ENCODE measurements around the gene RSBN1L.
"Not testable (repeated sequence)": the region's sequence is repeated elsewhere in the genome, so short reads cannot be mapped to it uniquely, and the experiment has no call there.

The RSBN1L gene

DNA sequence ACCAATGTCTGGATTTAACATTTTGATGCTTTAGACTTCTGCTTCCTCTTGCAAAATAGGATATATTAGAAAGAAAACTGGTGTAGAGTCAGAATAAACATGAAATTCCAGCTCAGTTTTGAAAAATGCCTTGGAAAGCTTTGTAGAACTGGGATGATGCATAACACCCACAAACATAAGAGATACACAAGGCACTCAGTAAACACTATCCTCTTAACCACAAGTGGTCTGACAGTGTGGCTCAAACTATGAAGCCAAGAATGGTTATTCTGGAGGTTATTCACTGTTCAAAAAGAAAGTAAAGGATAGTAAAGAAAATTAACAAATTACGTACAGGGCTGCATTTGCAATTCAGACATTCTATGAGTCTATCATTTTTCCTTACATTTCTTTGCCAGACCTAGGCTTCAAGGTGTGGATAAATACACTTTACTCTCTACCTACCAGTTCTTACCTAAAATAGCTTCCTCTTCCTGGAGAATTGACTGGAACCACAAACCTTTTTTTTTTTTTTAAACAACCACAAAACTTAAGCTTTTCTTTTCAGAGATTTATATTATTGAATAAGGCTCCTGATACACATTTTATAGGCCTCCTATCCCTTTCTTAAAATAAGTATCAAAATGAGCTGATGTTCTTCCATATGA lies 9.0 kb upstream of the RSBN1L start:
- in situ Hi-C loops (cut with MboI; ENCODE audit: low sequenced_read_pairs), result no loop called here

DNA sequence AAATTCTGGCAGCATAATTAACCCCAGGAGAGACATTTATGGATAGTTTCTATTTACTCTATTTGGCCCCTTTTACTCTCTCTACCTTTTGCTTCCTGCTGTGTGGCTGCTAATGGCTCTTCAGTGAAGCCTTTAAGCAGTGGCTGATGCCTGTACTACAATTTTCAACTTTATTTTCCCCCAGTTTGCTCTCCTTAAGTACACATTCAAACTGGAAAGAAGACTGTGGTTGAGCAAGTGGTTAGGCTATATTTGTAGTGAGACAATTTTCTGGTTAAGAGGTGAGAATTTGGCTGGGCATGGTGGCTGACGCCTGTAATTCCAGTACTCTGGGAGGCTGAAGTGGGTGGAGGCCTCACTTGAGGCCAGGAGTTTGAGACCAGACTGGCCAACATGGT lies 8.5 kb upstream of the RSBN1L start:
- in situ Hi-C loops (cut with MboI; ENCODE audit: low sequenced_read_pairs), result no loop called here

GRCh38 chr7:77690289-77690688 lies 6.0 kb upstream of the RSBN1L start:
- in situ Hi-C loops (cut with MboI; ENCODE audit: low sequenced_read_pairs), result no loop called here

- in situ Hi-C loops (cut with MboI; ENCODE audit: low sequenced_read_pairs), result no loop called here
These were observed 4.3 kb upstream of the RSBN1L start for GRCh38 chr7:77691892-77692491.

- in situ Hi-C loops (cut with MboI; ENCODE audit: low sequenced_read_pairs), result no loop called here
These were observed 2.3 kb upstream of the RSBN1L start for GRCh38 chr7:77693830-77694583.

DNA sequence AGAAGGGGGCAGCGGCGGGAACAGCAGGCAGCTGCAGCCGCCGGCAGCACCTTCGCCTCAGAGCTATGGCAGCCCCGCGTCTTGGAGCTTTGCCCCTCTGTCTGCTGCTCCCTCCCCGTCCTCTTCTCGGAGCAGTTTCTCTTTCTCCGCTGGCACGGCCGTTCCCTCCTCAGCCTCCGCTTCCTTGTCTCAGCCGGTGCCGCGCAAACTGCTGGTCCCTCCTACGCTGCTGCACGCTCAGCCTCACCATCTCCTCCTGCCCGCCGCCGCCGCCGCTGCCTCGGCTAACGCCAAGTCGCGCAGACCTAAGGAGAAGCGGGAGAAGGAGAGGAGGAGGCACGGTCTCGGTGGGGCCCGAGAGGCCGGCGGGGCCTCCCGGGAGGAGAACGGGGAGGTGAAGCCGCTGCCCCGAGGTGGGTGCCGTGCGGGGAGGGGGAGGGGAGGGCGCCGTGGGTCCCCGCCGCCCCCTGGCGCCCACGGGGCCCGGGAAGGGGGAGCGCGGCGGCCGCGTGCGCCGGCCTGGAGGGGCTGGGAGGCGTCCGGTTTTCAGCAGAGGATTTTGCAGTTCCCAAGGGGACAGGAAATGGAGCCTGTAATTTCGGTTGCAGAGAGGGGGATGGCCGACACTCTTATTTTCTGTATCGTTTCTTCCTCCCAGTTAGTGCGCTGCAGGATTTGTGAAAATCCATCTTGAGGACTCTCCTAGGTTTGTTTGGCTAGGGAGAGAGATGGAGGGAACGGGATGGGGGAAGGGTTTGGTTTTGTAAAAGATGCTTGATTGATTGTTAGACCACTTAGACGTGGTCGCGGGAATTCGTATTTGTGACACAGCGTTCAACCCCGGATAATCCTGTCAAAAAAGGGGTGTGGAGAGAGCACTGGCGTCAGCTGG lies 630 bp downstream of the RSBN1L start:
- in situ Hi-C loops (cut with MboI; ENCODE audit: low sequenced_read_pairs), result no loop called here

GRCh38 chr7:77697535-77697831 lies 1.2 kb downstream of the RSBN1L start:
- in situ Hi-C loops (cut with MboI; ENCODE audit: low sequenced_read_pairs), result no loop called here

GRCh38 chr7:77698042-77698625 lies 1.9 kb downstream of the RSBN1L start:
- in situ Hi-C loops (cut with MboI; ENCODE audit: low sequenced_read_pairs), result no loop called here

- in situ Hi-C loops (cut with MboI; ENCODE audit: low sequenced_read_pairs), result no loop called here
These were observed 2.8 kb downstream of the RSBN1L start for GRCh38 chr7:77699056-77699455.

GRCh38 chr7:77702513-77702912 lies 6.3 kb downstream of the RSBN1L start:
- in situ Hi-C loops (cut with MboI; ENCODE audit: low sequenced_read_pairs), result no loop called here

- in situ Hi-C loops (cut with MboI; ENCODE audit: low sequenced_read_pairs), result no loop called here
These were observed 6.8 kb downstream of the RSBN1L start for GRCh38 chr7:77702968-77703472.

DNA sequence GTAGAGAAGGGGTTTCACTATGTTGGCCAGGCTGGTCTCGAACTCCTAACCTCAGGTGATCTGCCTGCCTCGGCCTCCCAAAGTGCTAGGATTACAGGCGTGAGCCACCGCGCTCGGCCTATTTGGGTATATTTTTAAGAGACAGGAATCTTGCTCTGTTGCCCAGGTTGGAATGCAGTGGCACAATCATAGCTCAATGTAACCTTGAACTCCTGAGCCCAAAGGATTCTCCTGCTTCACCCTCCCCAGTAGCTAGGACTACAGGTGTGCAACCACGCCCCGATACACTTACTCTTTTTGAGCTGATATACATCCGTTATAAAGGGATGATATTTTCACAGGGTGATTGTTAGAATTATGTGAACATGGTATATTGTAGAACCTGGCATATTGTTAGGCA lies 7.4 kb downstream of the RSBN1L start:
- in situ Hi-C loops (cut with MboI; ENCODE audit: low sequenced_read_pairs), result not testable (repeated sequence)

DNA sequence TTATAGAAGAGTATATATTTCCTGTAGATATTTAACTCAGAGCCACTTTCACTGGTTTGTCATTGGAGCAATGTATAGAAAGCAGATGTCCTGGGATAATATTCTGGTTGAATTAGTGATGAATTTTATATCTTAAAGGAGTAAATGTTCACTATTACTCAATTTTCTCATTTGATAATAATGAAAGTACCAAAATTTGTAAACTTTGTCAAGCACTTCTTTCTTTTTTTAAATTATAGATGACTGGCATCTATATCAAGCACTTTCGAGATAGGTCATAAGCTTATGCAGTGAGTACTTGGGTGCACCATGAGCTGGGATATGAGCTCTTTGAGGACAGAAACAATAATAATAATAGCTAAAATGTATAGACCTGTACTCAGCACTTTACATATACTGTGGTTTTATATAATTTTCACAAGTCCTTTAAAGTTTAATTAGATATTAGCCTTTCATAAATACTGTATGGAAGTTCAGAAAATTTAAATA lies 11.3 kb downstream of the RSBN1L start:
- in situ Hi-C loops (cut with MboI; ENCODE audit: low sequenced_read_pairs), result no loop called here

DNA sequence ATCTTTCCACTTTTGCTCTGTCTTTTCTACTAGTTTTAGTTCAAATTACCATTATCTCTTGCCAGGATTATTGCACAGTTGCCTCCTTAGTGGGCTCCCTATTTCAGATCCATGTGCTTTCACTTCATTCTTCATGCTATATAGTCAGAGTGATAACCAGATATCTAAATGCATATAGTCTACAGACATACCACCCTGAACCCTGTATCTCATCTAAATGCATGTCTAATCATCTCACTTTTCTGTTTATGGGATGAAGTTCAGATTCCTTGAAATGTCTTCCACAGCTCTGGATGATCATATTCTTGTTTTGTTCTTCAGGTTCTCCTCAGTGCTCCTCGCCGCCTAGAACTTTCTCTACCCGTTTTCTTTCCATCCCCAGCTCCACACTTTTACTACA lies 13.8 kb downstream of the RSBN1L start:
- in situ Hi-C loops (cut with MboI; ENCODE audit: low sequenced_read_pairs), result no loop called here

DNA sequence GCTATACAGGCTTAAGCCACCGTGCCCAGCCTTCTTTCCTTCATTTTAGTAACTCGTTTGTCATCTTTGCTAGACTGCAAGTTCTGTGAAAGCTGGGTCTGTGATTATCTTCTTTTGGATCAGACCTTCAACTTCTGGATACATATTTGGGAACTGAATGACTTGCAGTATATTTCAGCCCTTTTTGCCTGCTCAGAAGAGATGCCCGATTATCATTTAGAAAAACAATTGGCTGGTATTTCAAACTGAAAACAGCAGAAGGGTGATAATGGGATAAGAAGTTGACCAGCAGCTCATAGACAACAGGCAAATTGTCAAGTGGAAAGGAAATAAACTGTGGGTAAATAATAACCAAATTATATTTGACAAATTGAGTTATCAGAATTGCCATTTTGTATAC lies 14.6 kb downstream of the RSBN1L start:
- in situ Hi-C loops (cut with MboI; ENCODE audit: low sequenced_read_pairs), result no loop called here

GRCh38 chr7:77714195-77714594 lies 17.9 kb downstream of the RSBN1L start:
- in situ Hi-C loops (cut with MboI; ENCODE audit: low sequenced_read_pairs), result no loop called here

GRCh38 chr7:77714931-77715330 lies 18.7 kb downstream of the RSBN1L start:
- in situ Hi-C loops (cut with MboI; ENCODE audit: low sequenced_read_pairs), result not testable (repeated sequence)

GRCh38 chr7:77716804-77717203 lies 20.5 kb downstream of the RSBN1L start:
- in situ Hi-C loops (cut with MboI; ENCODE audit: low sequenced_read_pairs), result no loop called here

GRCh38 chr7:77717566-77717965 lies 21.3 kb downstream of the RSBN1L start:
- in situ Hi-C loops (cut with MboI; ENCODE audit: low sequenced_read_pairs), result not testable (repeated sequence)

DNA sequence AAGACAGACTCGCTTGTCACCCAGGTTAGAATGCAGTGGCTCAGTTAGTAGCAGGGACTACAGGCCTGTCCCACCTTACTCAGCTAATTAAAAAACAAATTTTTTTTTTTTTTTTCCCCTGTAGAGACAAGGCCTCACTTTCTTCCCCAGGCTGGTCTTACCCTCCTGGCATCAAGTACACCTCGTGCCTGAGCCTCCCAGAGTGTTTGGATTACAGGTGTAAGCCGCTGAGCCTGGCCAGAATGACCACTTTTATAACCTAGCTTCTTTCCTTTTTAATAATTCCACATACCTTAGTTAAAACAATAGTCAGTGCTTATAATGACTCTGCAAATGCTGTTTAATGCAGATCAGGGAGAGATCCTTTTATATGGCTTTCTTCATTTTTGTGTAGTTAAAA lies 31.3 kb downstream of the RSBN1L start:
- in situ Hi-C loops (cut with MboI; ENCODE audit: low sequenced_read_pairs), result no loop called here

Measured in HL-60/S4 treated with phorbol 12-myristate 13-acetate at 8.2 ng/mL for 4 days and 3 days (cell line).